ENCODE measurements around the gene DNASE1L3. TPM values are rescaled to one million over a fixed set of nuclear protein-coding genes. Genes with fewer than 3 reads are reported as not detected.
A peak's percentile ranks its signal among the peaks of the same experiment; 100 is the strongest.

Gene DNASE1L3
- total and polyA plus RNA-seq, 2 of the 13 experiments (the other 11 are each of a cell fraction or from before 2014, with no cell fraction given) = 0.86 to 1.7 TPM

GRCh38 chr3:58200846-58201355 lies 9.9 kb downstream of the DNASE1L3 start (continued):
- TF ChIP-seq ZNF407 (CRISPR knock-in tag; IDR thresholded peaks at IDR 0.05; ENCODE audit: not compliant biosample characterization) = no peak
- TF ChIP-seq HMG20A (CRISPR knock-in tag; IDR thresholded peaks at IDR 0.05; ENCODE audit: borderline replicate concordance) = no peak

GRCh38 chr3:58200121-58200709 lies 10.6 kb downstream of the DNASE1L3 start:
- no TSS peak for BruUV-seq (replicated peaks)
- H3K79me2 ChIP-seq (ENCODE audit: insufficient read depth, low read length) = no peaks in the 10 kb centered on the region
- H4K20me1 ChIP-seq (ENCODE audit: insufficient read depth, low read length) = no peaks in the 10 kb centered on the region
- peak overlapping the region; percentile 57; the same call in 1 of the 2 replicates for H3K4me2 ChIP-seq (ENCODE audit: low read depth, low read length)
- H3K4me1 ChIP-seq (ENCODE audit: insufficient read depth, low read length) = peaks cover 92% of the 10 kb centered on the region
- intact Hi-C loops (cut with micrococcal nuclease; ENCODE audit: unreplicated experiment) = no loop called here
- ATAC-seq (no peak), FAIRE-seq (no peak), DNase-seq (ENCODE audit: low spot score) (no peak)
- peak overlapping the region; percentile 89 for H3K27ac ChIP-seq (ENCODE audit: extremely low read length, insufficient read depth, low read length)
- no peak overlapping the region for H2AFZ ChIP-seq (ENCODE audit: low read length)
- POLR2A ChIA-PET = interaction anchor here (1.5 kb wide), 1 partner anchor 11 kb away, joined by 6 read pairs; no protein-coding TSS in a partner anchor
- no peaks in the 10 kb centered on the region for H3K9me3 ChIP-seq (ENCODE audit: low read length)
- in situ Hi-C loops (cut with HindIII; ENCODE audit: extremely low pct_ligation_motif_present, low pct_unique_long_range_greater_than_20kb) = no loop called here
- peak overlapping the region; percentile 50; the same call in 1 of the 2 replicates for H3K9ac ChIP-seq (ENCODE audit: insufficient read depth, low read depth, low read length)
- H3K4me3 ChIP-seq (replicated peaks in 1 of 3; ENCODE audit: insufficient read depth in 1 of 3, low read depth in 2 of 3, low read length in 3 of 3) = no peak overlapping the region
- no peaks in the 10 kb centered on the region for H3K36me3 ChIP-seq (replicated peaks in 1 of 2; ENCODE audit: control insufficient read depth in 1 of 2, insufficient read depth in 2 of 2, low read length in 2 of 2)
- CTCF ChIA-PET (ENCODE audit: low intra/inter-chr PET ratio, low total read pairs) = no interaction called here
- no peaks in the 10 kb centered on the region for H3K27me3 ChIP-seq (ENCODE audit: control insufficient read depth in 1 of 2, insufficient read depth in 2 of 2, low read length in 2 of 2)
- TF ChIP-seq MYPOP (CRISPR knock-in tag; IDR thresholded peaks at IDR 0.05) (no peak), NFYB (CRISPR knock-in tag; IDR thresholded peaks at IDR 0.05) (peak; percentile 56), ZMYM2 (CRISPR knock-in tag; IDR thresholded peaks at IDR 0.05) (no peak), ZNF329 (CRISPR knock-in tag; IDR thresholded peaks at IDR 0.05; ENCODE audit: low read depth) (peak; percentile 99), ZMYM3 (CRISPR knock-in tag; IDR thresholded peaks at IDR 0.05) (peak; percentile 31; the same call in 1 of the 2 replicates), STAT6 (CRISPR knock-in tag; IDR thresholded peaks at IDR 0.05; ENCODE audit: borderline replicate concordance) (no peak), DNMT3B (CRISPR knock-in tag; conservative IDR thresholded peaks at IDR 0.05) (no peak)
